AG09319 (cell line): ENCODE results near the gene TPD52L1.

Experiments used
- DNase-seq: peaks from one replicate; pipeline ENCODE4 v3.0.0-alpha.2; 2010; ENCODE audit warnings: low read depth; ENCODE audit errors: extremely low read depth
- TF ChIP-seq, protein P1 (sequence below): IDR thresholded peaks from 2 replicates; pipeline ENCODE4 v1.5.1; 2011; ENCODE audit warnings: low read depth, mild to moderate bottlenecking, inconsistent platforms, low read length, moderate library complexity

Gene TPD52L1

DNA sequence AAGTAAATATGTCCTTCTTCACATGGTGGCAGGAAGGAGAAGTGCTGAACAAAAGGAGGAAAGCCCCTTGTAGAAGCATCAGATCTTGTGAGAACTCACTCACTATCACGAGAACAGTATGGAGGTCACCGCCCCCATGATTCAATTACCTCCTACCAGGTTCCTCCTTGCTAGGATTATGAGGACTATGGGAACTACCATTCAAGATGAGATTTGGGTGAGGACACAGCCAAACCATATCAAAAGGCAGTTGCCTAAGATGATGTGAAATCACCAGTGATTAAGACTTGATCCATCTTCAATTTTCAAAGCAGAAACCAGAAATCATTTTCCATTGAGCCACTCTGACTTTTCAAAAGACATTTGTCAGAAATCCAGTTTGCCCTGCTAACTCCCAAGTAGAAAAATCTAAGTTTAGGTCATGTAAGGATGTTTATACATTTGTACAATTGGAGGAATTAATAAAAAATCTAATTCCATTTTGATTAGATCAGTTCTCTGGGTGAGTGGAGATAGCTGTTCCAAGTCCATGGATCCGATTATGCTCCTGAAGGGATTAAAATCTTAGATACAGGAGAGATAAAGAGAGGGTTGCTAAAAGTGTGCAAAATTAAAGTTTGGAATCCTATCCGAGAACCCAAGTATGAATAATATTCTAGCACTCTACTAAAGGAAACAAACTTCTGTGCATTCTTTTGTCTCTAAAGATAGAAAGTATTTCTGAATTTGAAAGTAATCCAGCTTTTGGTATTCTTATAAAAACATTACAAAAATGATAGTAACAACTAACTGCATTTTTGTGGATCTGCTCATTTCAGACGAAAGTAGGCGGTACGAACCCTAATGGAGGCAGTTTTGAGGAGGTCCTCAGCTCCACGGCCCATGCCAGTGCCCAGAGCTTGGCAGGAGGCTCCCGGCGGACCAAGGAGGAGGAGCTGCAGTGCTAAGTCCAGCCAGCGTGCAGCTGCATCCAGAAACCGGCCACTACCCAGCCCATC, 108.7 kb downstream of the TPD52L1 start:
- TF ChIP-seq, protein P1, sequence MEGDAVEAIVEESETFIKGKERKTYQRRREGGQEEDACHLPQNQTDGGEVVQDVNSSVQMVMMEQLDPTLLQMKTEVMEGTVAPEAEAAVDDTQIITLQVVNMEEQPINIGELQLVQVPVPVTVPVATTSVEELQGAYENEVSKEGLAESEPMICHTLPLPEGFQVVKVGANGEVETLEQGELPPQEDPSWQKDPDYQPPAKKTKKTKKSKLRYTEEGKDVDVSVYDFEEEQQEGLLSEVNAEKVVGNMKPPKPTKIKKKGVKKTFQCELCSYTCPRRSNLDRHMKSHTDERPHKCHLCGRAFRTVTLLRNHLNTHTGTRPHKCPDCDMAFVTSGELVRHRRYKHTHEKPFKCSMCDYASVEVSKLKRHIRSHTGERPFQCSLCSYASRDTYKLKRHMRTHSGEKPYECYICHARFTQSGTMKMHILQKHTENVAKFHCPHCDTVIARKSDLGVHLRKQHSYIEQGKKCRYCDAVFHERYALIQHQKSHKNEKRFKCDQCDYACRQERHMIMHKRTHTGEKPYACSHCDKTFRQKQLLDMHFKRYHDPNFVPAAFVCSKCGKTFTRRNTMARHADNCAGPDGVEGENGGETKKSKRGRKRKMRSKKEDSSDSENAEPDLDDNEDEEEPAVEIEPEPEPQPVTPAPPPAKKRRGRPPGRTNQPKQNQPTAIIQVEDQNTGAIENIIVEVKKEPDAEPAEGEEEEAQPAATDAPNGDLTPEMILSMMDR: no peak
- peak; percentile 11 for DNase-seq

DNA sequence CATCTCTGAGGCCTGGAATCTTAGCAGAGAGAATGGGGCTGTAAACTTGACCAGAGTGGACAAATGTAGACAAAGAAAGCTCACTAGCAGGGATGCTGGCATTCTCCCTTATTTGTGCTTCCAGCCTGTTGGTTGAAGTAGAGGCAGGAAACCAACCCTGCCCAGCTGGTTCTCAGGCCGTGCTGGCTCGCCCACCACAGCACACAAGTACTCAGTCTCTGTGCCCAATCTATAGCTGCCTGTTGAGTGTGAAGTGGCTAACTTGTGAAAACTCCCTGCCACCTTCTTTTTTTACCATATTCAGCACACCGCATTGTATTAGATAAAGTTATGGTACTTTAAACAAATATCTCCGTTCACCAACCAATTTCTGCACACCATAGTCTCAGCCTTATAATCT, 110.9 kb downstream of the TPD52L1 start:
- TF ChIP-seq, protein P1: no peak
- no peak for DNase-seq

DNA sequence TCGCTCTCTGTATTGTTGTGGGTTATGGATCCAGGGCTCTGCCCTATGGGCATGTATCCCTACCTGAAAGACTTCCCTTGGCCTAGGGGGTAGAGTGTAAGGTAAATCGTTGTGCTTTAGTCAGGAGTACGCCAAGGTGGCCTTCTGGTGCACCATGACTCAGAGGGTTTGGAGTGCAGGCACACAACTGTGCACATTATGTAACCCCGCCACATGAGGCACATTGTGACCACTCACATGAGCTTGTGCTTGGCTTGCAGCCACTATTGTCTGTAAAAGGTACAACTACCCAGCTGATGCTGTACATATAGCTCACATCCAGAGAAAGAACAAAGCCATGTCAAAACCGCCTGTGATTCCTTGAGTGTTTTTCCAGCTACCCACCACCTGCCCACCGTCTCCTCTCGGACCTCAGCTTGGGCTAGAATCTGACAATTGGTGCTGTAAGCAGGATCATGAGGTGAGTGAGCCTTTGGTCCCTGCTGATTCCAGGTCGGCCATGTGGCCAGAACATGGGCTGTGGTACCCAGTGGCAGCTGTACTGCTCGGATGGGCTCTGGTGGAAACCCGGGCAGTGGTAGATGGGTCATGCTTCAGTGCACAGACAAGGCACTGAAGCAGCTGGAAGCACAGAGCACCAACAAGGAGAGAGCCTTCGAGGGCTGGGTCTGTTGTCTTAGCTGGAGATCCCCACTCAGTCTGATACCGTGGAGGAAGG, 114.4 kb downstream of the TPD52L1 start:
- no peak for DNase-seq

GRCh38 chr6:125268765-125269164, 115.2 kb downstream of the TPD52L1 start:
- no peak for DNase-seq
- TF ChIP-seq, protein P1: no peak

More for the DNA sequence above, 114.4 kb downstream of the TPD52L1 start:
- TF ChIP-seq, protein P1: no peak

GRCh38 chr6:125269328-125269985, 115.9 kb downstream of the TPD52L1 start:
- TF ChIP-seq, protein P1: no peak
- DNase-seq: no peak

GRCh38 chr6:125270380-125270779, 116.8 kb downstream of the TPD52L1 start:
- TF ChIP-seq, protein P1: no peak
- no peak for DNase-seq
